HUES48 (cell line): ENCODE measurements around the gene N4BP2.

Experiments used
- H3K27ac ChIP-seq: one replicate; pipeline ENCODE4 v1.7.0; 2013; ENCODE audit warnings: low read depth, low read length, inconsistent platforms
- H3K27me3 ChIP-seq: 2 replicates; pipeline ENCODE4 v1.6.1; 2013; ENCODE audit warnings: mild to moderate bottlenecking, low read length; ENCODE audit not compliant: control insufficient read depth, insufficient read depth
- H3K36me3 ChIP-seq: 2 replicates; pipeline ENCODE4 v1.6.1; 2013; ENCODE audit warnings: low read length; ENCODE audit not compliant: control insufficient read depth, insufficient read depth
- H3K4me1 ChIP-seq: 2 replicates; pipeline ENCODE4 v1.6.1; 2013; ENCODE audit warnings: mild to moderate bottlenecking, low read length; ENCODE audit not compliant: control insufficient read depth, insufficient read depth
- H3K4me3 ChIP-seq: 2 replicates; pipeline ENCODE4 v1.5.1; 2013; ENCODE audit warnings: mild to moderate bottlenecking, low read depth, low read length
- H3K9ac ChIP-seq: 2 replicates; pipeline ENCODE4 v1.6.1; 2013; ENCODE audit warnings: mild to moderate bottlenecking, low read depth, low read length, moderate library complexity
- H3K9me3 ChIP-seq: 2 replicates; pipeline ENCODE4 v1.6.1; 2013; ENCODE audit warnings: low read length; ENCODE audit not compliant: control insufficient read depth, insufficient read depth

N4BP2 gene

GRCh38 chr4:40199999-40200874 lies 143.6 kb downstream of the N4BP2 start:
- Histone ChIP-seq H3K27me3 (no peaks in the 10 kb centered on the region), H3K36me3 (no peaks in the 10 kb centered on the region), H3K9me3 (no peaks in the 10 kb centered on the region), H3K9ac (no peak overlapping the region), H3K4me3 (no peak overlapping the region), H3K4me1 (peaks cover 47% of the 10 kb centered on the region), H3K27ac (no peak overlapping the region)

DNA sequence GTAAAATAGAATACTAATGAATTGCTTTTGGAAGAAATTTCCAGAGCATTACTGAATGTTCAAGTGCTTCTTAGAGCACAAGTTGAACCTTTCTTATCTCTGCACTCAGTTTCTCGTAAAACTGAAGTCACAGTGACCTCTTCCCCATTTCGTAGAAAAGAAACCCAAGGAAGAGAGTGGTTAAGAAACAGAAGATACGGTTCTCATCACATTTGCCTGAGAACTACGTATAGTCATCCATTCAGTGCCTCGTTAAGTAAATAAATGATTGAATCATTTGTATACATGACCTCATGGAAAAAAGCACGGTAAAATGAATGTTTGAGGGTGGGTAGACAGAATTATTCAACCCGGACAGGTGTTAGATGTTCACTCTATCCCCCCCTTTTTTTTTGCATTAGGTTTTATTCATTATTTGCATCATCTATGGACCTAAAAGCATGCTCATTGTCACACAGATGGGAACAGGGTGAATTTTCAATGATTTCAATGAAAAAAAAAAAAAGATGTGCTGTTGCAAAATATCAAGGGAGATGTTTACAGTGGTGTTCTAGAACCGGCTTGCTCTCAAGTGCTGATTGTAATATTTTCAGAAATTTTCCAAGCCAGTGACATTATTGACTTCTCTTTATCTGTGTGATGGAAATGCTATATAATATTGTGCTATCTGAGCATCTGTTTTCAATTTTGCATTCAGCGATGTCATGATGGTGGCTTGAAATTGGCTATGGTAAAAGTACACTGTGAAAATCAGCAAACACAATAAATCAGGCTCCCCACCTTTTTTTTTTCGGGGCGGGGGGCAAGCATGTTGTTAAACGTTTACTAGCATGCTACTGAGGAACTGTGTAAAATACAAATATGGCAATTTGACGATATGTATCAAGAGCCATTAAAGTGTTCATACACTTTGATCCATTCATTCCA lies 144.5 kb downstream of the N4BP2 start:
- Histone ChIP-seq H3K9me3 (no peaks in the 10 kb centered on the region), H3K4me3 (no peak overlapping the region), H3K27ac (no peak overlapping the region), H3K27me3 (no peaks in the 10 kb centered on the region), H3K4me1 (peaks cover 45% of the 10 kb centered on the region), H3K36me3 (no peaks in the 10 kb centered on the region), H3K9ac (no peak overlapping the region)

- Histone ChIP-seq H3K36me3 (no peaks in the 10 kb centered on the region), H3K9me3 (no peaks in the 10 kb centered on the region), H3K9ac (no peak overlapping the region), H3K27me3 (no peaks in the 10 kb centered on the region), H3K4me1 (peaks cover 37% of the 10 kb centered on the region), H3K27ac (no peak overlapping the region), H3K4me3 (no peak overlapping the region)
Observed at GRCh38 chr4:40201898-40202297, 145.2 kb downstream of the N4BP2 start.

DNA sequence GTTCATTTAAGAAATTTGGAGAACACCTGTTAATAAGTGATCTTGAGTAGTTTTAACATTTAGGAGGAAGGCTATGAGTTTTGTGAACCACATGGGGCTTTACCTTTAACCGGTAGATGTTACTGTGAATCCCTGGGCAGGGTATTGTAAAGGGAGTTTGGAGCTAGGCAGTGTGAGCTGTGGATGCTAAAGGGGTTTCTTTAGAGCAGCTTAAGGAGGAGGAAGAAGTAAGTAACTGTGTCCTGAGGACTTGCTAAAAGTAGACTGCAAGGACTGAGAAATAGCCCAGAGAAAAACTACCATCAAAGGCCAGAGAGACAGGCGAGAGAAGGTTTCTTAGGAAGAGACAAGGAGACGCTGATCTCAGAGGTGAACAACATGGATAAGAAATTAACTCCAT lies 145.8 kb downstream of the N4BP2 start:
- H3K4me3 ChIP-seq: no peak overlapping the region
- no peaks in the 10 kb centered on the region for H3K36me3 ChIP-seq
- H3K27me3 ChIP-seq: no peaks in the 10 kb centered on the region
- H3K4me1 ChIP-seq: peaks cover 31% of the 10 kb centered on the region
- H3K9ac ChIP-seq: no peak overlapping the region
- no peak overlapping the region for H3K27ac ChIP-seq
- H3K9me3 ChIP-seq: no peaks in the 10 kb centered on the region

GRCh38 chr4:40204507-40205258 lies 148.0 kb downstream of the N4BP2 start:
- Histone ChIP-seq H3K27ac (no peak overlapping the region), H3K27me3 (no peaks in the 10 kb centered on the region), H3K36me3 (no peaks in the 10 kb centered on the region), H3K9ac (no peak overlapping the region), H3K4me1 (0 out of 2 replicates have a peak, but pooled peaks cover 13% of the 10 kb centered on the region), H3K9me3 (no peaks in the 10 kb centered on the region), H3K4me3 (no peak overlapping the region)

- Histone ChIP-seq H3K4me3 (no peak overlapping the region), H3K4me1 (0 out of 2 replicates have a peak, but pooled peaks cover 5% of the 10 kb centered on the region), H3K27ac (no peak overlapping the region), H3K27me3 (no peaks in the 10 kb centered on the region), H3K9ac (no peak overlapping the region), H3K9me3 (no peaks in the 10 kb centered on the region), H3K36me3 (no peaks in the 10 kb centered on the region)
Observed at GRCh38 chr4:40205259-40206198, 148.9 kb downstream of the N4BP2 start.

DNA sequence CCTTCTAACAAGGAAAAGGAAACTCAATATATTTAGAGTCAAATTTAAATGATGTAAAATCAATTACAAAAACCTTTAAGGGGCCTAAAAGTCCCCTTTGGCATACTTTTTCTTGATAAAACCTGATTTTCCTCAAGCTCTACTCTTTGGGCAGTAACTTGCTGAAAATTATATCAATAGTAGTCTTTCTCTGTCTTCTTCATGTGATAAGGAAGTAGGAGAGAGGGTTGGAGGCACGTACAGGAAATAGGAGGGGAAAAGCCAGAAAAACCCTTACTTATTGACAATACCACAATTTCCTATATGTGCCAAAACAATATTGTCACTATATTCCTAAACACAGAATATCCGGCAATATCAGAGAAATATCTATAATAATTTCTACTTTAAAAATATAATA lies 149.8 kb downstream of the N4BP2 start:
- Histone ChIP-seq H3K4me1 (no peaks in the 10 kb centered on the region), H3K9ac (no peak overlapping the region), H3K27ac (no peak overlapping the region), H3K27me3 (no peaks in the 10 kb centered on the region), H3K4me3 (no peak overlapping the region), H3K36me3 (no peaks in the 10 kb centered on the region), H3K9me3 (no peaks in the 10 kb centered on the region)
